K562 (cell line): Measurements from ENCODE around the gene FUZ. TPM values are rescaled to one million over a fixed set of nuclear protein-coding genes. Genes with fewer than 3 reads are reported as not detected.

Experiments used
- BRD9 ChIP-seq: fragments of 450-650 bp; IDR thresholded peaks from 2 replicates; pipeline ENCODE4 v1.6.1; 2018; ENCODE audit warnings: low read depth; ENCODE audit not compliant: partially characterized antibody
- PML ChIP-seq: IDR thresholded peaks from 2 replicates; pipeline ENCODE4 v1.6.1; 2012; ENCODE audit warnings: low read length, inconsistent platforms
- POLR2G ChIP-seq: fragments of 200-400 bp; formaldehyde crosslinking; IDR thresholded peaks from 2 replicates; pipeline ENCODE4 v1.6.1; 2017; ENCODE audit warnings: low read depth, mild to moderate bottlenecking, antibody characterized with exemption, low read length, moderate library complexity
- PTBP1 ChIP-seq: fragments of 200-400 bp; formaldehyde crosslinking; IDR thresholded peaks from 2 replicates; pipeline ENCODE4 v1.6.1; 2017; ENCODE audit warnings: low read depth, low read length
- RBFOX2 ChIP-seq: fragments of 200-400 bp; formaldehyde crosslinking; IDR thresholded peaks from 2 replicates; pipeline ENCODE4 v1.6.1; 2017; ENCODE audit warnings: low read depth, mild to moderate bottlenecking, low read length, moderate library complexity
- SUPT5H ChIP-seq: fragments of 450-650 bp; IDR thresholded peaks from 2 replicates; pipeline ENCODE4 v1.6.1; 2016
- TCF15 ChIP-seq: fragments of 250-450 bp; sonication (Bioruptor Pico); IDR thresholded peaks from 2 replicates; pipeline ENCODE4 v1.8.0; 2022; ENCODE audit warnings: moderate library complexity, mild to moderate bottlenecking, inconsistent platforms
- TEAD1 ChIP-seq, 2 experiments: fragments of 450-650 bp in 1 of 2; sonication (generic) in 1 of 2; formaldehyde crosslinking; IDR thresholded peaks; 2 replicates each; pipeline versions ENCODE4 v1.4.0 to v1.8.0; 2020 to 2022; ENCODE audit warnings: mild to moderate bottlenecking in 2 of 2, missing genetic modification reagents in 1 of 2
- TRIM25 ChIP-seq: fragments of 450-650 bp; IDR thresholded peaks from 2 replicates; pipeline ENCODE4 v1.7.0; 2016; ENCODE audit warnings: borderline replicate concordance
- ZNF740 ChIP-seq, 3 experiments: fragments of 200-800 bp in 1 of 3; sonication (Bioruptor generic) in 1 of 3; sonication (generic) in 1 of 3; formaldehyde crosslinking in 1 of 3; IDR thresholded peaks; 2 replicates each; pipeline versions ENCODE4 v1.6.1 to v1.8.0; 2016 to 2022; ENCODE audit warnings: mild to moderate bottlenecking in 2 of 3, missing compliant biosample characterization in 2 of 3, missing genetic modification characterization in 2 of 3, missing genetic modification reagents in 1 of 3
- polyA plus RNA-seq, 8 experiments: library from polyadenylated mRNA; depleted of rRNA in 4 of 8; stranded (reverse) in 5 of 8; unstranded in 3 of 8; fragments of >200 nt; fragmentation: Nextera tagmentation in 2 of 8; fragmentation: Illumina TruSeq in 1 of 8; extraction: Ambion mirVana in 2 of 8; extraction: Trizol in 1 of 8; gene quantifications; 2 replicates each; pipeline versions ENCODE4 v1.2.1 to v1.2.3, GENCODE V29; 2011 to 2014; ENCODE audit warnings: inconsistent platforms in 1 of 8, missing spikeins in 1 of 8
- total RNA-seq, 7 experiments: library from RNA; depleted of rRNA in 6 of 7; stranded (reverse); fragments of >200 nt in 6 of 7; fragmentation: Illumina TruSeq in 2 of 7; extraction: Trizol in 2 of 7; gene quantifications; 2 replicates each; pipeline versions ENCODE4 v1.2.1 to v1.2.3, GENCODE V29; 2011 to 2021; ENCODE audit warnings: low replicate concordance in 1 of 7

The FUZ gene
- total and polyA plus RNA-seq, 9 of the 15 experiments (the other 6 are each of a cell fraction or from before 2014, with no cell fraction given): 0.17 to 7.6 (median 3.6) TPM; not detected in 1

DNA sequence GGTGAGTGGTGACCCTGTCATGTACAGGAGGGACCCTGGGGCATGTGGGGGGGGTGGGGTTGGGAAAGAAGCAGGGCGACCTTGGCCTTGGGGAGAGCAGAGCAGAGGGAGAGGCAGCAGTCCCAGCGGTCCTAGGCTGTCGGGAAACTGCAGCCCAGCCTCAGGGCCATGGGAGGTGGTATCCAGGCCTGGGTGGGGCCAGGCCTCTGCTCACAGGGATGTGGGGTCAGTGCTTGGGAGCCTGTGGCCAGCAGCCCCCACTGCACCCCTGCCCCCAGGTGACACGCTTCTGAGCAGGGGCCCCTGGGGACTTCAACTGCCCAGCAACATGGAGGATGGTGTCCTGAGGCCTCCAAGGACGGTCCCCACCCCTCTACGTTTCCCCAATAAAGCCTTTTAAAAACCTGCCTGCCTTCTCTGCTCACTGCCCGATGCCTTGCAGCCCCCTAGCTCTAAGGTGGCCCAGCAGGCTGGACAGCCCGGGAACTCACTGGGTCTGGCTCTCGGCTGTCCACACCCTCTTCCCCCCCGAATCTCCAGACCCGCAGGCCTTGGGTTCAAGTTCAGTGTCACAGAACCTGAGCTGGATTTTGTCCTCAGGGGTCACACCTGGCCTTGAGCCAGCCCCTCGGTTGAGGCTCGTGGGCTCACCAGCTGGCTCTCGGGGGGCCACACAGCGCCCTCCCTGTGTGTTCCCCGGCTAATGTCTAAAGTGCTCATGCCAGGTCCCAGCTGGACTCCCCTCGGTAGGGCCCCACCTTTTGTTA is 47.4 kb upstream of the FUZ start (continued):
- TF ChIP-seq POLR2G: peak; percentile 38
- TF ChIP-seq SUPT5H: peak; percentile 49; the same call in 1 of the 2 replicates
- 0 out of 2 replicates have a peak, but pooled peaks have one; percentile 1 for TF ChIP-seq ZNF740 (CRISPR knock-in tag; IDR thresholded peaks at IDR 0.05)
- TF ChIP-seq ZNF740 (tag; IDR thresholded peaks at IDR 0.05): no peak
- TF ChIP-seq TEAD1 (CRISPR knock-in tag; IDR thresholded peaks at IDR 0.05): no peak
- TF ChIP-seq BRD9: no peak
- peak; percentile 51 for TF ChIP-seq RBFOX2
- TF ChIP-seq PML: peak; percentile 10; the same call in 1 of the 2 replicates
- TF ChIP-seq TRIM25: no peak
- no peak for TF ChIP-seq TCF15 (CRISPR knock-in tag)
- TF ChIP-seq PTBP1: no peak
